Heart right ventricle (tissue), 16 donors: ENCODE results near the gene TXNDC11. TPM values are rescaled to one million over a fixed set of nuclear protein-coding genes. Genes with fewer than 3 reads are reported as not detected.

Source experiments
- ATAC-seq, 8 donors: fragments of 200-7000 bp; cut with Tn5 transposase; one replicate each; pipeline ENCODE4 v1.9.1; 2020; ENCODE audit warnings: mild to moderate bottlenecking in 8 of 8, moderate library complexity in 8 of 8, moderate number of reproducible peaks in 1 of 8
- DNase-seq, 2 donors: peaks; one replicate each; pipeline ENCODE4 v3.0.0-alpha.2; 2020
- H3K27ac ChIP-seq, 10 donors: fragments of 200-600 bp; sonication (generic) in 2 of 10; one replicate each; pipeline versions ENCODE4 v1.5.0 to v1.8.0; 2020 to 2022; ENCODE audit warnings: mild to moderate bottlenecking in 3 of 10
- H3K27me3 ChIP-seq, 7 donors: fragments of 200-600 bp; one replicate each; pipeline ENCODE4 v1.8.0; 2021 to 2022; ENCODE audit warnings: mild to moderate bottlenecking in 2 of 7
- H3K36me3 ChIP-seq, 9 donors: fragments of 200-600 bp; sonication (generic) in 1 of 9; one replicate each; pipeline versions ENCODE4 v1.5.0 to v1.8.0; 2020 to 2022; ENCODE audit warnings: mild to moderate bottlenecking in 2 of 9
- H3K4me1 ChIP-seq, 9 donors: fragments of 200-600 bp; sonication (generic) in 1 of 9; one replicate each; pipeline versions ENCODE4 v1.5.0 to v1.8.0; 2020 to 2022; ENCODE audit warnings: mild to moderate bottlenecking in 4 of 9
- H3K4me3 ChIP-seq, 10 donors: fragments of 200-600 bp; sonication (generic) in 2 of 10; one replicate each; pipeline versions ENCODE4 v1.5.0 to v1.8.0; 2020 to 2022; ENCODE audit warnings: mild to moderate bottlenecking in 7 of 10, moderate library complexity in 2 of 10
- H3K9me3 ChIP-seq, 11 donors: fragments of 200-600 bp in 10 of 11; sonication (generic) in 2 of 11; one replicate each; pipeline versions ENCODE4 v1.5.0 to v1.8.0; 2013 to 2022; ENCODE audit warnings: mild to moderate bottlenecking in 2 of 11, control low read depth in 1 of 11, moderate library complexity in 1 of 11
- CTCF ChIP-seq, 9 donors: fragments of 200-600 bp; sonication (generic) in 2 of 9; IDR thresholded peaks; one replicate each; pipeline versions ENCODE4 v1.5.0 to v1.8.0; 2021 to 2022; ENCODE audit warnings: antibody characterized with exemption in 9 of 9, mild to moderate bottlenecking in 5 of 9, moderate library complexity in 1 of 9
- WGBS, 2 donors: extraction: QIAGEN DNeasy Blood & Tissue Kit; methylation state at CpG; one replicate each; pipeline ENCODE4 v1.1.7; 2013; ENCODE audit warnings: inconsistent platforms in 1 of 2; 5-methylcytosine and 5-hydroxymethylcytosine counted together
- intact Hi-C, 10 donors: fragments of 100-400 bp; cut with DNase I; formaldehyde crosslinking; loops; one replicate each; pipeline versions ENCODE4 v1.11.1 to v1.14.2; 2022
- polyA plus RNA-seq, 2 donors: library from polyadenylated mRNA; stranded (reverse); fragments of 200-250 nt; gene quantifications; one replicate each; pipeline ENCODE4 v1.2.3, GENCODE V29; 2013
- total RNA-seq, 10 donors: library from RNA; stranded (reverse); fragmentation: NEBNext Ultra II Directional in 3 of 10; extraction: Animal tissue kit (Norgen Biotek cat#: 25700) in 3 of 10; gene quantifications; one replicate each; pipeline versions ENCODE4 v1.2.1 to v1.2.4, GENCODE V29; 2021 to 2023
- donor health status: Arrhythmogenic right ventricular cardiomyopathy.
- donor health status: ischemic (EF 13 %, LVEDD 7.1; RV severe dilation, severe dysfunction).
- donor health status: healthy with polysubstance abuse.
- donor health status: DM: no; HTN: yes; CAD: no.
- donor health status: DM: no; HTN: no; CAD: no.
- donor health status: ischemic (EF 25% LVEDD 6.9; RV normal size, moderate dysfunction).
- donor health status: ischemic (EF 25% LVEDD 5.7; RV mildly dilated, moderate dysfunction).
- donor health status: healthy.
- donor health status: DM: yes; HTN: yes; CAD: no.
- donor health status: Ischemic cardiomyopathy.
- donor health status: ischemic (EF 35%, LVEDD 5.7; RV mildly dilated, moderate dysfunction).
- donor health status: nonischemic (EF 11% LVEDD 7.7; RV severe dilation, severe dysfunction).
- donor health status: DM: yes; HTN: yes; CAD: no.
- donor health status: PGD.
- donor health status: ischemic (EF 29% LVEDD 5.4; RV normal size, mild dysfunction).
- donor health status: nonischemic (EF 23%, LVEDD 6.1; RV moderate dilation, normal function).

The TXNDC11 gene
- total and polyA plus RNA-seq, 12 donors: 16.8 to 46.7 (median 25.1) TPM

- TF ChIP-seq CTCF (IDR thresholded peaks at IDR 0.05): no peak
- 44 to 67% methylated on average over 2 of the region's 2 CpGs for WGBS, 2 donors
- Histone ChIP-seq H3K27me3 (no peaks in the 10 kb centered on the region), H3K36me3 (peaks cover 0 to 98% (median 47%) of the 10 kb centered on the region in 9 donors), H3K4me1 (peaks cover 20 to 79% (median 70%) of the 10 kb centered on the region in 9 donors), H3K27ac (peak overlapping the region in 4 of 10 donors; percentile 22 to 68 (median 33)), H3K4me3 (no peak overlapping the region), H3K9me3 (no peaks in the 10 kb centered on the region)
- ATAC-seq (peak in 3 of 8 donors; percentile 32 to 57 (median 48)), DNase-seq (no peak)
- intact Hi-C loops: no loop called here
Measured at GRCh38 chr16:11681556-11681955, 61.1 kb downstream of the TXNDC11 start.

- no peak for ATAC-seq
- intact Hi-C loops: no loop called here
- Histone ChIP-seq H3K9me3 (no peaks in the 10 kb centered on the region), H3K36me3 (peaks cover 0 to 96% (median 41%) of the 10 kb centered on the region in 9 donors), H3K4me1 (peaks cover 27 to 84% (median 77%) of the 10 kb centered on the region in 9 donors), H3K27ac (peak overlapping the region in 2 of 10 donors; percentile 36 to 40), H3K27me3 (no peaks in the 10 kb centered on the region), H3K4me3 (no peak overlapping the region)
- no peak for TF ChIP-seq CTCF (IDR thresholded peaks at IDR 0.05)
- DNase-seq: no peak
- WGBS, 2 donors: 78 to 87% methylated on average over 12 of the region's 12 CpGs
Measured at GRCh38 chr16:11679941-11680911, 62.4 kb downstream of the TXNDC11 start.

GRCh38 chr16:11679250-11679649 is 63.4 kb downstream of the TXNDC11 start:
- no peak for ATAC-seq
- Histone ChIP-seq H3K4me1 (peaks cover 31 to 93% (median 87%) of the 10 kb centered on the region in 9 donors), H3K27me3 (no peaks in the 10 kb centered on the region), H3K9me3 (no peaks in the 10 kb centered on the region), H3K27ac (peak overlapping the region in 2 of 10 donors; percentile 36 to 37), H3K4me3 (no peak overlapping the region), H3K36me3 (peaks cover 0 to 87% (median 34%) of the 10 kb centered on the region in 9 donors)
- intact Hi-C loops: no loop called here
- no peak for DNase-seq
- WGBS, 2 donors: 85 to 87% methylated on average over 13 of the region's 13 CpGs
- no peak for TF ChIP-seq CTCF (IDR thresholded peaks at IDR 0.05)

- 64 to 76% methylated on average over 18 of the region's 18 CpGs for WGBS, 2 donors
- Histone ChIP-seq H3K27ac (peak overlapping the region in 8 of 10 donors; percentile 28 to 88 (median 52)), H3K9me3 (no peaks in the 10 kb centered on the region), H3K36me3 (peaks cover 0 to 76% (median 27%) of the 10 kb centered on the region in 9 donors), H3K4me1 (peaks cover 39 to 100% (median 93%) of the 10 kb centered on the region in 9 donors), H3K27me3 (no peaks in the 10 kb centered on the region), H3K4me3 (no peak overlapping the region)
- ATAC-seq (no peak), DNase-seq (no peak)
- TF ChIP-seq CTCF (IDR thresholded peaks at IDR 0.05): no peak
- intact Hi-C loops: no loop called here
Measured at GRCh38 chr16:11677959-11678881, 64.4 kb downstream of the TXNDC11 start.
